GM12878 (cell line): ENCODE results near the gene PKP3. TPM values are rescaled to one million over a fixed set of nuclear protein-coding genes. Genes with fewer than 3 reads are reported as not detected.
A peak's percentile ranks its signal among the peaks of the same experiment; 100 is the strongest.

ENCODE experiments used
- ATAC-seq: fragments of 200-7000 bp; cut with Tn5 transposase; 3 replicates; pipeline ENCODE4 v1.9.1; 2020; ENCODE audit warnings: mild to moderate bottlenecking, moderate library complexity
- BruUV-seq: library from RNA; stranded (reverse); fragments of 400-500 nt; replicated peaks from 2 replicates; lab custom pipeline; 2021; lab: Mats Ljungman, UMichigan
- CTCF ChIA-PET: fragments of 300-600 bp; sonication (Branson Sonifier 250); formaldehyde crosslinking; extraction: SDS; loops from one replicate; lab custom pipeline; 2021; ENCODE audit warnings: inconsistent platforms; lab: Yijun Ruan, JAX
- POLR2A ChIA-PET: fragments of 350-600 bp; formaldehyde crosslinking; extraction: SDS; loops from one replicate; lab custom pipeline; 2021; ENCODE audit warnings: inconsistent platforms; lab: Charles Lee
- RAD21 ChIA-PET: fragments of 300-600 bp; sonication (Branson Sonifier 250); formaldehyde crosslinking; loops from one replicate; lab custom pipeline; 2023; ENCODE audit warnings: antibody characterized with exemption; ENCODE audit not compliant: unreplicated experiment; lab: Charles Lee
- SMC1A ChIA-PET: fragments of 300-600 bp; sonication (Branson Sonifier 250); formaldehyde crosslinking; loops from one replicate; lab custom pipeline; 2023; ENCODE audit not compliant: unreplicated experiment, uncharacterized antibody; lab: Charles Lee
- DNase-seq: peaks from one replicate; pipeline ENCODE4 v3.0.0-alpha.2; 2011; ENCODE audit warnings: low read depth, low spot score
- FAIRE-seq: peaks from 3 replicates; lab custom pipeline; 2011; peaks lifted over from hg19 to GRCh38; lab: Jason Lieb, UNC
- H2AFZ ChIP-seq: 2 replicates; pipeline ENCODE4 v1.6.0; 2011; ENCODE audit warnings: low read depth, low read length, control low read depth; ENCODE audit not compliant: control insufficient read depth
- H3K27ac ChIP-seq: 2 replicates; pipeline ENCODE4 v1.5.1; 2011; ENCODE audit warnings: control low read depth; ENCODE audit not compliant: control insufficient read depth, insufficient read depth
- H3K27me3 ChIP-seq, 2 experiments: replicated peaks in 1 of 2; 2 replicates each; pipeline versions ENCODE4 v1.6.0 to v1.6.1; 2011; ENCODE audit warnings: low read length in 1 of 2; ENCODE audit not compliant: control insufficient read depth in 2 of 2, insufficient read depth in 2 of 2
- H3K36me3 ChIP-seq, 2 experiments: 2 replicates each; pipeline ENCODE4 v1.5.1; 2011; ENCODE audit warnings: low read length in 1 of 2; ENCODE audit not compliant: control insufficient read depth in 2 of 2, insufficient read depth in 2 of 2
- H3K4me1 ChIP-seq: 2 replicates; pipeline ENCODE4 v1.6.1; 2011; ENCODE audit warnings: mild to moderate bottlenecking, low read length, moderate library complexity, mixed read lengths; ENCODE audit not compliant: control insufficient read depth, insufficient read depth
- H3K4me2 ChIP-seq: 2 replicates; pipeline ENCODE4 v1.6.0; 2011; ENCODE audit warnings: control low read depth; ENCODE audit not compliant: control insufficient read depth, insufficient read depth
- H3K4me3 ChIP-seq: fragments of 200-600 bp; sonication (generic); 2 replicates; pipeline ENCODE4 v1.5.1; 2016
- H3K79me2 ChIP-seq: 2 replicates; pipeline ENCODE4 v1.6.0; 2011; ENCODE audit warnings: low read length; ENCODE audit not compliant: control insufficient read depth, insufficient read depth
- H3K9ac ChIP-seq: 2 replicates; pipeline ENCODE4 v1.8.0; 2011; ENCODE audit warnings: low read length, control low read depth, mixed read lengths; ENCODE audit not compliant: control insufficient read depth, insufficient read depth
- H3K9me3 ChIP-seq: replicated peaks from 3 replicates; pipeline ENCODE4 v1.5.1; 2011; ENCODE audit warnings: mild to moderate bottlenecking, low read length; ENCODE audit not compliant: control insufficient read depth, insufficient read depth
- H4K20me1 ChIP-seq: 2 replicates; pipeline ENCODE4 v1.6.0; 2011; ENCODE audit not compliant: control insufficient read depth, insufficient read depth
- GABPA ChIP-seq: IDR thresholded peaks from 2 replicates; pipeline ENCODE4 v1.6.1; 2014; ENCODE audit warnings: antibody characterized with exemption, low read depth, mild to moderate bottlenecking, inconsistent platforms
- MXI1 ChIP-seq: fragments of 150-350 bp; IDR thresholded peaks from 2 replicates; pipeline ENCODE4 v1.6.1; 2011; ENCODE audit warnings: low read depth, mild to moderate bottlenecking, inconsistent platforms, low read length, improper control_type of control experiment
- RAD21 ChIP-seq: IDR thresholded peaks from 2 replicates; pipeline ENCODE4 v1.6.1; 2011; ENCODE audit warnings: mild to moderate bottlenecking, low read depth, low read length, moderate library complexity; ENCODE audit not compliant: insufficient read depth
- SMARCA5 ChIP-seq: fragments of 450-650 bp; IDR thresholded peaks from 2 replicates; pipeline ENCODE4 v1.6.1; 2017; ENCODE audit warnings: mild to moderate bottlenecking
- SUZ12 ChIP-seq: fragments of 200-600 bp; sonication (generic); IDR thresholded peaks from one replicate; pipeline ENCODE4 v1.6.1; 2018; ENCODE audit warnings: antibody characterized with exemption, mild to moderate bottlenecking; ENCODE audit not compliant: unreplicated experiment
- TARDBP ChIP-seq: IDR thresholded peaks from 2 replicates; pipeline ENCODE4 v1.6.1; 2016; ENCODE audit warnings: borderline replicate concordance
- WGBS: methylation state at CpG from one replicate; pipeline ENCODE4 v1.1.6; 2016; ENCODE audit warnings: low lambda C conversion rate; ENCODE audit not compliant: insufficient replicate concordance, insufficient coverage; ENCODE audit errors: missing lambda C conversion rate; 5-methylcytosine and 5-hydroxymethylcytosine counted together
- in situ Hi-C: fragments of 300-500 bp; cut with MboI; formaldehyde crosslinking; loops from 9 replicates; pipeline ENCODE4 v1.14.3; 2018; ENCODE audit warnings: mixed read lengths
- intact Hi-C: fragments of 100-400 bp; cut with micrococcal nuclease; formaldehyde crosslinking; loops from one replicate; pipeline ENCODE4 v1.14.2; 2022; ENCODE audit not compliant: unreplicated experiment
- polyA plus RNA-seq, 11 experiments: library from polyadenylated mRNA; depleted of rRNA in 4 of 11; unstranded in 6 of 11; stranded (reverse) in 5 of 11; fragments of >200 nt; fragmentation: Nextera tagmentation in 4 of 11; fragmentation: Illumina TruSeq in 1 of 11; extraction: Ambion mirVana in 4 of 11; extraction: Trizol in 1 of 11; gene quantifications; 1 replicate in 1 of 11; 2 replicates in 10 of 11; pipeline versions ENCODE4 v1.2.1 to v1.2.3, GENCODE V29; 2011 to 2016; ENCODE audit warnings: inconsistent platforms in 2 of 11, missing spikeins in 2 of 11, low read depth in 1 of 11
- total RNA-seq, 4 experiments: library from RNA; depleted of rRNA in 3 of 4; stranded (reverse); fragments of >200 nt in 3 of 4; fragmentation: Illumina TruSeq in 1 of 4; extraction: Trizol in 1 of 4; gene quantifications; 2 replicates each; pipeline versions ENCODE4 v1.2.1 to v1.2.3, GENCODE V29; 2013 to 2021
- TF ChIP-seq, protein P1 (sequence below): fragments of 450-650 bp; IDR thresholded peaks from 2 replicates; pipeline ENCODE4 v1.6.1; 2018; ENCODE audit warnings: mild to moderate bottlenecking, low read depth, moderate library complexity; ENCODE audit not compliant: partially characterized antibody
- TF ChIP-seq, protein P2 (sequence below): fragments of 450-650 bp; IDR thresholded peaks from 2 replicates; pipeline ENCODE4 v1.6.1; 2017; ENCODE audit warnings: mild to moderate bottlenecking, low read depth, inconsistent platforms; ENCODE audit not compliant: poor library complexity, severe bottlenecking
- TF ChIP-seq, protein P3 (sequence below): fragments of 150-350 bp; IDR thresholded peaks from 2 replicates; pipeline ENCODE4 v1.6.1; 2014; ENCODE audit warnings: mild to moderate bottlenecking, low read depth, low read length

PKP3 gene
- total and polyA plus RNA-seq, 10 of the 15 experiments (the other 5 are each of a cell fraction or from before 2014, with no cell fraction given): 0.45 to 0.90 TPM; not detected in 8

DNA sequence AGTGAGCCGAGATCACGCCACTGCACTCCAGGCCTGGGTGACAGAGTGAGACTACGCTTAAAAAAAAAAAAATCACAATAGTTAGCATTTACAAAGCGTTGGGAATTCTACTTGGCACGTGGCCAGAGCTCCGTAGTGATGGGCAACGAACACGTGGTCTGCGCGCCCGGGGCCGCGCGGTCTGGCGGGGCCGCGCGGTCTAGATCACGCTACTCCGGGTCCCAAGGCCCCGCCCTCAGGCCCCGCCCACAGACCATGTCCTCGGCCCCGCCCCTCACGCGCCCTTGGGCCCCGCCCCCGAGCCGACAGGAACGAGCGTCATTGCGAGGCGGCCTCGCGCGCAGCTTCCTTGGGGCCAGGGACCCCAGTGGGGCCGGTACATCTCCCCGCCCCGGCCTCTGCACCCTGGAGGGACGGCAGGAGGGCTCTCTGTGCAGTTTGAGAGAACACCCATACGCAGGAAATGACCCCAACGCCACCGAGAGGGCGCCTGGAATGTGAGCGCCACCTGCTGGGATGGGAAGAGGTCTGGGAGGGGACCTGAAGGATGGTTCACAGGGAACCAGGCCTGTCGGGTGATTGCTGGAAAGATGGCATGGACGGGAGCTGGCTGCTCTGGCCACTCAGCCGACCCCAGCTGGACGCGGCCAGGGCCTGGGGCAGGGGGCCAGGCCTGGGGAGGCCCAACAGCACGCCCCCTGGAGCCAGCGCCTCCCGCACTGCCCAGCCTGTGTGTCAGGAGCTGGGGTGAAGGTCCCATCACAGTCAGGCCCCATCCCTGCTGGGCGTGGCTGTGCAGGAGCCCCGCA, 54.1 kb downstream of the PKP3 start (continued):
- TF ChIP-seq, protein P1, sequence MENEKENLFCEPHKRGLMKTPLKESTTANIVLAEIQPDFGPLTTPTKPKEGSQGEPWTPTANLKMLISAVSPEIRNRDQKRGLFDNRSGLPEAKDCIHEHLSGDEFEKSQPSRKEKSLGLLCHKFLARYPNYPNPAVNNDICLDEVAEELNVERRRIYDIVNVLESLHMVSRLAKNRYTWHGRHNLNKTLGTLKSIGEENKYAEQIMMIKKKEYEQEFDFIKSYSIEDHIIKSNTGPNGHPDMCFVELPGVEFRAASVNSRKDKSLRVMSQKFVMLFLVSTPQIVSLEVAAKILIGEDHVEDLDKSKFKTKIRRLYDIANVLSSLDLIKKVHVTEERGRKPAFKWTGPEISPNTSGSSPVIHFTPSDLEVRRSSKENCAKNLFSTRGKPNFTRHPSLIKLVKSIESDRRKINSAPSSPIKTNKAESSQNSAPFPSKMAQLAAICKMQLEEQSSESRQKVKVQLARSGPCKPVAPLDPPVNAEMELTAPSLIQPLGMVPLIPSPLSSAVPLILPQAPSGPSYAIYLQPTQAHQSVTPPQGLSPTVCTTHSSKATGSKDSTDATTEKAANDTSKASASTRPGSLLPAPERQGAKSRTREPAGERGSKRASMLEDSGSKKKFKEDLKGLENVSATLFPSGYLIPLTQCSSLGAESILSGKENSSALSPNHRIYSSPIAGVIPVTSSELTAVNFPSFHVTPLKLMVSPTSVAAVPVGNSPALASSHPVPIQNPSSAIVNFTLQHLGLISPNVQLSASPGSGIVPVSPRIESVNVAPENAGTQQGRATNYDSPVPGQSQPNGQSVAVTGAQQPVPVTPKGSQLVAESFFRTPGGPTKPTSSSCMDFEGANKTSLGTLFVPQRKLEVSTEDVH: no peak
- peak; percentile 79 for TF ChIP-seq RAD21

DNA sequence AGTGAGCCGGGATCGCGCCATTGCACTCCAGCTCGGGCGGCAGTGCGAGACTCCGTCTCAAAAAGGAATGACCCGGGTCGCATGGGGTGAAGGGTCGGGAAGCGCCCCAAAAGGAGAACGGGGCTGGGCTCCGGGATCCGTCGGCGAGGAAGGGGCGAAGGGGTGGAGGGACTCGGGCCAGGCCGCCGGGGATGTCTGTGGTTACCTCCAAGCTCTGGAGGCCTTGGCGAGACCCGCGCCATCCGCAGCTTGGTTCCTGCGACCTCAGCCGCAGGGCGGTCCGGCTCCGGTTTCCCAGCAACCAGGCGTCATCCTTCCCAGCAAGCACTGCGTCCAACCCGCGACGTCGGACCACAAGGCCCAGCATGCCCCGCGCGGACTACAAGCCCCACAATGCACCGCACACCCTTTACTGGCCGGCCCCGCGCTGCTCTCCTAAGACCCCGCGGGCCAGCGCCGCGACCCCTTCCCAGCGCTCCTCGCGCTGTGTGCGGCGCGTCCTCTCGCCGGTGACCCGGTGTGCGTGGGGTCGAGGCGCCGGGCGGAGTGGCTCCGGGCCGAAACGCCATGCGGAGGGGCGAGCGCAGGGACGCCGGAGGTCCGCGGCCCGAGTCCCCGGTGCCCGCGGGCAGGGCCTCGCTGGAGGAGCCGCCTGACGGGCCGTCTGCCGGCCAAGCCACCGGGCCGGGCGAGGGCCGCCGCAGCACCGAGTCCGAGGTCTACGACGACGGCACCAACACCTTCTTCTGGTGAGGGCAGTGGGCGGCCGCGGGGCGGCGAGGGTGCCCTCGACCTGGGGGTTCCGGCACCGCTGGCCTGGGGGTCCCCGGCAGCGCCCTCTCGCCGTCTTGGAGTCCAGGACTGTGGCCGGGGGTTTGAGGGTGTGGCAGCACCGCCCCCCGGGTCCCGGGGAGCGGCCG, 56.1 kb downstream of the PKP3 start, which contains the start of gene PTDSS2:
Gene PTDSS2, plus strand, starts transcription at position 391 of the 920 bp plus-strand sequence. Its CDS starts 177 bp downstream, at position 568.
- WGBS: under 1% methylated on average over 80 of the region's 108 CpGs
- Histone ChIP-seq H3K4me3 (peak within 1 kb of the TSS; percentile 82), H3K79me2 (peaks cover 14% of the 10 kb centered on the region), H4K20me1 (no peaks in the 10 kb centered on the region), H3K4me2 (peak within 1 kb of the TSS; percentile 96), H3K9me3 (no peaks in the 10 kb centered on the region), H3K4me1 (peaks cover 11% of the 10 kb centered on the region), H2AFZ (peak within 1 kb of the TSS; percentile 91), H3K9ac (peak within 1 kb of the TSS; percentile 77), H3K36me3 (peaks cover 2 to 6% of the 10 kb centered on the region in 2 experiments; a peak in 3 of 4 replicates), H3K27ac (peak within 1 kb of the TSS; percentile 72), H3K27me3 (no peaks in the 10 kb centered on the region)
- FAIRE-seq (peak; percentile 92), DNase-seq (peak; percentile 75), ATAC-seq (peak; percentile 90)
- CTCF ChIA-PET: interaction anchor here (0.6 to 3.9 kb wide), 13 partner anchors 11 to 244 kb away, joined by 3 to 34 read pairs (median 4); partner anchors contain the start of gene ANO9
- intact Hi-C loops: loop anchor here (10.0 kb wide), 2 partner anchors 145 to 245 kb away; partner anchors contain the start of genes BET1L, IFITM2 and RIC8A
- POLR2A ChIA-PET: interaction anchor here (0.6 to 3.1 kb wide), 5 partner anchors 29 to 164 kb away, joined by 4 to 14 read pairs (median 7); partner anchors contain the start of gene RNH1
- BruUV-seq: no TSS peak
- RAD21 ChIA-PET: interaction anchor here (0.9 to 2.0 kb wide), 7 partner anchors 9 to 243 kb away, joined by 3 to 5 read pairs (median 4); partner anchors contain the start of genes ANO9, BET1L, HRAS and RIC8A
- SMC1A ChIA-PET: interaction anchor here (0.6 to 2.7 kb wide), 5 partner anchors 10 to 225 kb away, joined by 3 to 12 read pairs (median 3); partner anchors contain the start of gene RNH1
- in situ Hi-C loops: loop anchor here (5.0 kb wide), 1 partner anchor 52 kb away; no protein-coding TSS in a partner anchor
- TF ChIP-seq, protein P2, sequence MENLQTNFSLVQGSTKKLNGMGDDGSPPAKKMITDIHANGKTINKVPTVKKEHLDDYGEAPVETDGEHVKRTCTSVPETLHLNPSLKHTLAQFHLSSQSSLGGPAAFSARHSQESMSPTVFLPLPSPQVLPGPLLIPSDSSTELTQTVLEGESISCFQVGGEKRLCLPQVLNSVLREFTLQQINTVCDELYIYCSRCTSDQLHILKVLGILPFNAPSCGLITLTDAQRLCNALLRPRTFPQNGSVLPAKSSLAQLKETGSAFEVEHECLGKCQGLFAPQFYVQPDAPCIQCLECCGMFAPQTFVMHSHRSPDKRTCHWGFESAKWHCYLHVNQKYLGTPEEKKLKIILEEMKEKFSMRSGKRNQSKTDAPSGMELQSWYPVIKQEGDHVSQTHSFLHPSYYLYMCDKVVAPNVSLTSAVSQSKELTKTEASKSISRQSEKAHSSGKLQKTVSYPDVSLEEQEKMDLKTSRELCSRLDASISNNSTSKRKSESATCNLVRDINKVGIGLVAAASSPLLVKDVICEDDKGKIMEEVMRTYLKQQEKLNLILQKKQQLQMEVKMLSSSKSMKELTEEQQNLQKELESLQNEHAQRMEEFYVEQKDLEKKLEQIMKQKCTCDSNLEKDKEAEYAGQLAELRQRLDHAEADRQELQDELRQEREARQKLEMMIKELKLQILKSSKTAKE: no peak
- TF ChIP-seq, protein P3, sequence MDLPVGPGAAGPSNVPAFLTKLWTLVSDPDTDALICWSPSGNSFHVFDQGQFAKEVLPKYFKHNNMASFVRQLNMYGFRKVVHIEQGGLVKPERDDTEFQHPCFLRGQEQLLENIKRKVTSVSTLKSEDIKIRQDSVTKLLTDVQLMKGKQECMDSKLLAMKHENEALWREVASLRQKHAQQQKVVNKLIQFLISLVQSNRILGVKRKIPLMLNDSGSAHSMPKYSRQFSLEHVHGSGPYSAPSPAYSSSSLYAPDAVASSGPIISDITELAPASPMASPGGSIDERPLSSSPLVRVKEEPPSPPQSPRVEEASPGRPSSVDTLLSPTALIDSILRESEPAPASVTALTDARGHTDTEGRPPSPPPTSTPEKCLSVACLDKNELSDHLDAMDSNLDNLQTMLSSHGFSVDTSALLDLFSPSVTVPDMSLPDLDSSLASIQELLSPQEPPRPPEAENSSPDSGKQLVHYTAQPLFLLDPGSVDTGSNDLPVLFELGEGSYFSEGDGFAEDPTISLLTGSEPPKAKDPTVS: peak; percentile 33; the same call in 1 of the 2 replicates
- TF ChIP-seq MXI1 (peak; percentile 71), GABPA (no peak), SMARCA5 (peak; percentile 54), SUZ12 (no peak), TARDBP (peak; percentile 94)
